Measurements from ENCODE around the gene DPM3. TPM values are rescaled to one million over a fixed set of nuclear protein-coding genes. Genes with fewer than 3 reads are reported as not detected.

Gene DPM3
- polyA plus RNA-seq, 1 of the 3 experiments (the other 2 are of a cell fraction): 317 TPM

GRCh38 chr1:155187456-155187891, 47.1 kb upstream of the DPM3 start:
- 90% methylated on average over 16 of the region's 16 CpGs for WGBS (ENCODE audit: low lambda C conversion rate)
- DNase-seq: no peak

More at GRCh38 chr1:155187456-155187891, 47.1 kb upstream of the DPM3 start:
- ChIA-PET CTCF (interaction anchor here (1.2 to 5.4 kb wide), 2 partner anchors 12 to 20 kb away, joined by 3 to 60 read pairs; partner anchors contain the start of gene TRIM46), POLR2A (interaction anchor here (1.0 kb wide), 1 partner anchor 12 kb away, joined by 3 read pairs; no protein-coding TSS in a partner anchor)
- Histone ChIP-seq H3K79me2 (ENCODE audit: insufficient read depth) (no peaks in the 10 kb centered on the region), H3K27me3 (ENCODE audit: insufficient read depth) (no peaks in the 10 kb centered on the region), H3F3A (replicated peaks; ENCODE audit: insufficient read depth) (peaks cover 10% of the 10 kb centered on the region), H3K4me3 (ENCODE audit: low read depth in 2 of 2, low read length in 1 of 2) (no peak overlapping the region), H3K9me2 (no peaks in the 10 kb centered on the region), H3K4me1 (ENCODE audit: control insufficient read depth in 1 of 2, insufficient read depth in 2 of 2, low read depth in 1 of 2, low read length in 1 of 2) (peaks cover 0 to 25% of the 10 kb centered on the region in 2 experiments; a peak in 1 of 4 replicates), H3K9ac (no peak overlapping the region), H2AFZ (ENCODE audit: low read depth) (no peak overlapping the region), H4K20me1 (ENCODE audit: insufficient read depth) (no peaks in the 10 kb centered on the region), H3K27ac (ENCODE audit: low read depth in 2 of 2, low read length in 1 of 2) (no peak overlapping the region), H3K36me3 (replicated peaks in 1 of 2; ENCODE audit: control insufficient read depth in 1 of 2, insufficient read depth in 2 of 2, low read length in 1 of 2) (peaks cover 0 to 8% of the 10 kb centered on the region in 2 experiments), H3K9me3 (no peaks in the 10 kb centered on the region), H3K4me2 (no peak overlapping the region)
- TF ChIP-seq SIN3A (IDR thresholded peaks at IDR 0.05; ENCODE audit: borderline replicate concordance, low read depth, low read length) (no peak), CHD2 (IDR thresholded peaks at IDR 0.05; ENCODE audit: low read length, partially characterized antibody) (no peak), GATA2 (CRISPR knock-in tag; IDR thresholded peaks at IDR 0.05) (no peak), SMC3 (IDR thresholded peaks at IDR 0.05; ENCODE audit: low read depth, low read length) (no peak), ZBTB33 (IDR thresholded peaks at IDR 0.05; ENCODE audit: borderline replicate concordance, low read depth) (no peak), PBX3 (IDR thresholded peaks at IDR 0.05) (no peak), POLR2AphosphoS5 (IDR thresholded peaks at IDR 0.05; ENCODE audit: low read depth, low read length) (no peak), TEAD4 (IDR thresholded peaks at IDR 0.05; ENCODE audit: borderline replicate concordance, insufficient read depth) (no peak), REST (IDR thresholded peaks at IDR 0.05; ENCODE audit: low read depth, low read length) (no peak), MAX (IDR thresholded peaks at IDR 0.05; ENCODE audit: low read depth) (no peak), USF2 (IDR thresholded peaks at IDR 0.05; ENCODE audit: borderline replicate concordance, low read depth, low read length) (no peak), RFX5 (IDR thresholded peaks at IDR 0.05; ENCODE audit: low read length) (no peak), IRF3 (IDR thresholded peaks at IDR 0.05; ENCODE audit: low read depth, low read length) (no peak), JUND (IDR thresholded peaks at IDR 0.05) (no peak), ELF1 (IDR thresholded peaks at IDR 0.05) (no peak)

Data from SK-N-SH (cell line).